GM19397 (cell line): ENCODE data around the gene EPHB2.

ENCODE experiments used
- ATAC-seq: cut with Tn5 transposase; IDR thresholded peaks from one replicate; pipeline ENCODE4 v1.9.1; 2021; ENCODE audit warnings: mild to moderate bottlenecking, moderate library complexity; ENCODE audit not compliant: unreplicated experiment

Gene EPHB2

DNA sequence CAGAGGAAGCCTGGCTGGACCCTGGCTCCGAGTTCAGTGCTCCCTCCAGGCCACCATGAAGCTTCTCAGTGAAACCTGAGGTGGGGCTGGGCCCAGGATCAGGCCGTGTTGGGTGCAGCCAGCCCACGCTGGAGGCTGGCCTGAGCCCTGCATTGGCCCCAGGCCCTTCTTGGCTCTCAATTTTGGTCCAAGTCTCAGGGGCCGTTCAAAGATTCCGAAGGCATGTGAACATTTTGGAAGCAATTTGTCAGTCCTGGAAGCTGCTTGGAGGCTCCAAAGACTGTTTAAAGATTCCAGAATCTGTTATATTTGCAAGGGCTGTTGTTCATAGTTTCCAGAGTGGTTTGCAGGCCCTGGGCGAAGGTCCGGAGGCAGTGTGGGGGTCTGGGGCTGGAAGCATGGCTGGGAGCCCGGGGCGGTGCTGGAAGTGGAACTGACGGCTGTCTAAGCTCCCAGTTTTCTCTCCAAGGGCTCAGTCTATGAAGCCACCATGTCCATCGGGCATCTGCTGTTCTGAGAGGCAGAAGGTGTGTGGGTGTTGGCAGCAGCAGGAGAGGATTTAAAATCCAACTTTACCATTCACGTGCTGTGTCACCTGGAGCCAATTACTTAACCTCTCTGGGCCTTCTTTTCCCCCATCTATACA, 104.9 kb downstream of the EPHB2 start:
- no peak for ATAC-seq

- no peak for ATAC-seq
Measured at GRCh38 chr1:22816067-22816775, 105.6 kb downstream of the EPHB2 start.

- no peak for ATAC-seq
Measured at GRCh38 chr1:22816803-22817202, 106.2 kb downstream of the EPHB2 start.

DNA sequence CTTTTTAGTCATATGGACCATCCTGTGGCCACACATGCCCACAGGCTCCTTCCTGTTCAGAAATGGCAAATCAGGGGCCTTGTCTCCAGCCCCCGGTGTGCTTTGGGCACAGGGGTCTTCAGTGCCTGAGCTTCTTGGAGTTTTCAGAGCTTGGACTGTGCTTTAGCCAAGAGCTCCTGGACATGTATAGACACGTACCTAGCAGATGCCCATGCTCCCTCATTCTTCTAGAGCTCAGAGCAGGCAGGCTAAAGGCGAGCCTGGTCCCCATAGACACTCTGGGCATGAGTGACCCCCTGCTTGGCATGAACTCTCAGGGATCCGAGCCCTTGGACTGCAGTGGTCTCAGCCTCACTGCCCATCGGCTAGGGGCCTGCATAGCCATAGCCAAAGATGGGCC, 106.8 kb downstream of the EPHB2 start:
- ATAC-seq = no peak

DNA sequence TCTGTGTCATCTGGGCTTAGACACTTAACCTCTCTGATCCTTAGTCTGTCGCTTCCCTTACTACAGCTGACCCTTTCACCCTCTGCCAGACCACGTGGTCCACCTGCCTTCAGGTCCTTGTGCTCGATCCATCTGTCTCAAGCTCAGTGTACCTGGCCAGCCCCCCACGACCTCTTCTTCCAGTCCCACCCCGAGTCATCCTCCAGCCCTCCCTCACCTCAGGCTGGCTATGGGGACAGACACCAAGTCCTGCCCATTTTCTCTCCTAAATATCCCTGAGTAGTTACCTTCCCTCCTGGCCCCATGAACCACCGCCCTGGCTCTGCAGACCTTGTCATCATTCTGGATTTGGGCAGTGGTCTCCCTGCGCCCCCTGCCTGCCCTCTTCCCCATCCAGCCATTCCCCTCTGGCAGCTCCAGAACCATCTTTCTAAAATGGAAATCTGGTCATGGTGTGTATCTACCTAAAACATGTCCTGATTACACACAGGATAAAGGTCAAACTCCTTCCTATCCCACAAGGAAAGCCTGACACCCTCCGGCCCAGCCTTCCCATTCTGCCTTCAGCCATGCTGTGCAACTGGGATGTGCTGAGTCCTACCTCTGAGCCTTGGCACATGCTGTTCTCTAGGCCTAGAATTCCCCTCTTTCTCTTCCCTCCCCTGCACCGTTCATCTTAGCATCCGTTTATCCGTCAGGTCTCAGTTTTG, 107.6 kb downstream of the EPHB2 start:
- ATAC-seq = no peak

GRCh38 chr1:22819361-22819760, 108.7 kb downstream of the EPHB2 start:
- no peak for ATAC-seq

GRCh38 chr1:22821027-22821426, 110.4 kb downstream of the EPHB2 start:
- no peak for ATAC-seq

- ATAC-seq = no peak
Measured at GRCh38 chr1:22822371-22822770, 111.7 kb downstream of the EPHB2 start.

DNA sequence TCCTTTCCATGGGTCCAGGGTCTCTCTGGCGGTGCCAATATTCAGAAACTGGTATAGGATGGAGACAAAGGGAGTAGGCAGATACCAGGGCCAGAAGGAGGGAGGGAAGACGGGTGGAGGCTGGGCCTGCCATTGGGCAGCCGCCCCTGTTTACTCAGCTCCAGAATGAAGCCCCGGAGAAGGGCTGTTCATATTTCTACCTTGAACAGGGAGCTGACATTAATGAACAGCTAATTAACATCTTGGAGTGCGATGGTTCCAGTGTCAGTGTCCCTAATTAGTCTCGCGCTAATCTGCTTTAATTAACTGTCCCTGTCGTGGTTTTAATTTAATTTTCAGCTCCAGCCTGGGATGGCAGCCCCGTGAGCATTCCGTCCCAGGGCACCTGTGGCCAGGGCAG, 113.8 kb downstream of the EPHB2 start:
- ATAC-seq = no peak

DNA sequence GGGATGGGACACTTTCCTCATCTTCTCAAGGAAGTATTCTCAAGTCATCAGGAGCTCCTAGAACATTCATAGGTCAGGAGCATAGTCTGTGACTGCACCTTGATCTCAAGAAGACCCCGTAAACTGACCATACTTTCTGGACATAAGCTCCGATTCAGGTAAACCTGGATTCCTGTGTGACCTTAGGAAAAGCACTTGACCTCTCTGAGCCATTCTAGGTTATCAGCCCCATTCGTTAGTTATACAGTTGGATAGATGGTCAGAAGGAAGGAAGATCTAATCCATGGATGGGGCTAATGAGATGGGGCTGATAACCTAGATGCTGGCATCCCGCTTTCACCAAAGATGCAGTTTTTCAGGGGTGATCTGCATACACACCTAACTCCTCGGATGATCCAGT, 114.3 kb downstream of the EPHB2 start:
- no peak for ATAC-seq

- no peak for ATAC-seq
Measured at GRCh38 chr1:22825486-22826189, 115.0 kb downstream of the EPHB2 start.

DNA sequence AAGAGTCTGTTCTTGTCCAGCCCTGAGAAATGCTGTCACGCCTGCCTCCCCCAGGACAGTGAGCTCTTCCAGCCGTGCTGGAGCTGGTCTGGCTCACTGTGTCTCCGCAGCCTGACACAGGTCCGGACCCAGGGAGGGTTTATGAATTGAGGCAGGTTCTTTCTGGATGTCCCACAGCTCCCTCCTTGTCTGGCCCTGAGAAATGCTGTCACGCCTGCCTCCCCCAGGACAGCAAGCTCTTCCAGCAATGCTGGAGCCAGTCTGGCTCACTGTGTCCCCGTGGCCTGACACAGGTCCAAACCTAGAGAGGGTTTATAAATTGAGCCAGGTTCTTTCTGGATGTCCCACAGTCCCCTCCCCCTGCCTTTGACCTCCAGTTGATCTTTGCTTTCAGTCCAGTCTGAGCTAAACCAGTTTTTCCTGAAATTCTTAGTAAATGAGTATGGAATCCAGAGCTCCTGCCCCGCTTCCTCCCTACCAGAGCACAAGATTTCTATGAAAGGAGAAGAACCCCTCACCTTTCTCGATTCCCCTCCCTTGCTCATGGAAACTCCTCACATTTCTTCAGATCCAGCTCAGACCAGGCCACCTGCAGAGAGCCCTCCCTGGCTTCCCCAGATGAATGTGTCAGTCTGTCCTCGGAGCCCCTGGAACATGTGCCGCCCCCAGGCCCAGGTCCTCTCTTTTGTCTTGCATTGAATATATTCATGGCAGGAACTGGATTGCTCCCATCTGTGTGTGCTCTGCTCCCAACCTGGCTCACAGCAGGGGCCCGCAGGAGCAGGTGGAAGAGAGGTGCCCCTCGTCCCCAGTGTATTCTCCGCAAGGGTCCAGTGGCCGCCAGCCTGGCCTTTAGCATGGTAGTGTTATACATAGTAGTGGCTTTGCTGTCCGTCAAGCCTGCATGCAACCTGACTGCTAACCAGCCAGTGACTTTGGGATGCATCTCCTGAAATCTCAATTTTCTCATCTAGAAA, 116.3 kb downstream of the EPHB2 start:
- no peak for ATAC-seq

- ATAC-seq = no peak
Measured at GRCh38 chr1:22827666-22828483, 117.2 kb downstream of the EPHB2 start.

GRCh38 chr1:22828484-22829308, 118.1 kb downstream of the EPHB2 start:
- no peak for ATAC-seq

GRCh38 chr1:22829309-22829989, 118.8 kb downstream of the EPHB2 start:
- ATAC-seq = no peak

DNA sequence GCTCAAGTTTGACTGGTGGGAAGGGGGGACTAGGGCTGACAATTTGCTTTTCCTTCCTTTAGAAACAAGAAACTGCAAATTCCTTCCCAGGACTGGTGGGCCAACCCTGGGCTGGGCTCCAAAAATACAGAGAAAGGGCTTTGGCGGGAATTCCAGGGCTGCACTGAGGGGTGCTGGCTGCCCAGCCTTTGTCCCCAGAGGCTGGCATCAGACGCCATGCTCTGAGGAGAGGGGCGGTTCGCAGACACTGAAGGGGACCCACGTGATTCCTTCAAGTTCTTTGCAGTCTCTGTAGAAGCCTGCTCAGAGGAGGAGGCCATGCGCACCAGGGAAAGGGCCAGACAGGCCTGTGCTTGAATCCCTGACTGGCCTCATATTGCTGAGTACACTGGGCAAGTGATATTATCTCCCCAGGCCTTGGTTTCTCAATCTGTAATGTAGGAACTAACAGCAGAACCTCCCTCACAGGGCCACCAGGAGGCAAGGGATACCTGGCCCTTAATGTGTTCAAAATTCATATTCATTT, 119.5 kb downstream of the EPHB2 start:
- no peak for ATAC-seq

DNA sequence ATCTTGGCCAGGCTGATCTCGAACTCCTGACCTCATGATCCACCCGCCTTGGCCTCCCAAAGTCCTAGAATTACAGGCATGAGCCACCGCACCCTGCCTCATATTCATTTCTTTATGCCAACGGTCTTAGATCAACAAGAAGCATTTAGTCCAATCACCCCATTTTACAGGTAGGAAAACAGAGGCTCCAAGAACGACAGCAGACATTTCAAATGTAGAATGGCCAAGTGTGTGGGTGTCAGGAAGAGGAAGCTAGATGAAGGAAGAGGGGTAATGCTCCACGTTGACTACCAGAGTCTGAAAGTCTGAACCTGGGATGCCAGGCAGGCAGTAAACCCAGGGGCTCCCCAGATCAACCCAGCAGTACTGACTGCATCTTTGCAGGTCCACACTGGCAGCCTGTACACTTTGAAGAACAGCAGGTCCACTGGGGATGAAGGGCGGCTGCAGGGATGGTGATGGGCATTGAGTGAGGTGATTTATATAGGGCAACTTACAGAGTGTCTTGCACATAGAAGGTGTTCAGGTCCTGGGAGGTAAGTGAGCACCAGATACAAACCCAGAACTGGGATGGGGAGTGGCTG, 120.2 kb downstream of the EPHB2 start:
- no peak for ATAC-seq
